DND-41 (cell line): Measurements from ENCODE around the gene MAGEB4.

Experiments used
- ATAC-seq: fragments of 200-7000 bp; cut with Tn5 transposase; 3 replicates; pipeline ENCODE4 v1.9.1; 2021; ENCODE audit warnings: low read depth; ENCODE audit not compliant: insufficient read depth
- DNase-seq: peaks from one replicate; pipeline ENCODE4 v3.0.0-alpha.2; 2020
- H2AFZ ChIP-seq: 2 replicates; pipeline ENCODE4 v1.6.0; 2012; ENCODE audit warnings: low read depth, low read length
- H3K27ac ChIP-seq: 2 replicates; pipeline ENCODE4 v1.5.1; 2012; ENCODE audit warnings: low read length, inconsistent platforms
- H3K27me3 ChIP-seq: fragments of 200-600 bp; sonication (generic); 2 replicates; pipeline ENCODE4 v1.6.0; 2012; ENCODE audit warnings: low read length, mild to moderate bottlenecking, inconsistent platforms; ENCODE audit not compliant: insufficient read depth, poor library complexity
- H3K36me3 ChIP-seq: 2 replicates; pipeline ENCODE4 v1.5.1; 2012; ENCODE audit warnings: low read length, inconsistent platforms; ENCODE audit not compliant: insufficient read depth
- H3K4me1 ChIP-seq: 2 replicates; pipeline ENCODE4 v1.5.1; 2012; ENCODE audit warnings: mild to moderate bottlenecking, low read length; ENCODE audit not compliant: insufficient read depth
- H3K4me2 ChIP-seq: 2 replicates; pipeline ENCODE4 v1.6.0; 2012; ENCODE audit warnings: mild to moderate bottlenecking, moderate library complexity, low read length, inconsistent platforms; ENCODE audit not compliant: insufficient read depth
- H3K4me3 ChIP-seq, 2 experiments: fragments of 200-600 bp in 1 of 2; shearing (Covaris generic) in 1 of 2; 2 replicates each; pipeline ENCODE4 v1.5.1; 2012 to 2016; ENCODE audit warnings: inconsistent platforms in 2 of 2, low read length in 2 of 2, mild to moderate bottlenecking in 2 of 2, low read depth in 1 of 2, moderate library complexity in 1 of 2
- H3K79me2 ChIP-seq: 2 replicates; pipeline ENCODE4 v1.6.0; 2012; ENCODE audit warnings: low read length, inconsistent platforms; ENCODE audit not compliant: insufficient read depth
- H3K9ac ChIP-seq: 2 replicates; pipeline ENCODE4 v1.6.0; 2012; ENCODE audit warnings: low read depth, mild to moderate bottlenecking, inconsistent platforms, low read length, moderate library complexity
- H3K9me3 ChIP-seq: 2 replicates; pipeline ENCODE4 v1.5.1; 2012; ENCODE audit warnings: low read length, moderate library complexity, mild to moderate bottlenecking, inconsistent platforms; ENCODE audit not compliant: insufficient read depth, severe bottlenecking
- H4K20me1 ChIP-seq: 2 replicates; pipeline ENCODE4 v1.6.0; 2012; ENCODE audit warnings: low read length; ENCODE audit not compliant: insufficient read depth
- EZH2 ChIP-seq: IDR thresholded peaks from 3 replicates; pipeline ENCODE4 v1.6.1; 2012; ENCODE audit warnings: borderline replicate concordance, low read depth, mild to moderate bottlenecking, moderate library complexity, low read length, inconsistent platforms; ENCODE audit not compliant: severe bottlenecking
- TF ChIP-seq, protein P1 (sequence below): IDR thresholded peaks from 2 replicates; pipeline ENCODE4 v1.5.1; 2012; ENCODE audit warnings: borderline replicate concordance, low read length, moderate library complexity, mild to moderate bottlenecking; ENCODE audit not compliant: poor library complexity, severe bottlenecking; ENCODE audit errors: extremely low read depth

Gene MAGEB4

DNA sequence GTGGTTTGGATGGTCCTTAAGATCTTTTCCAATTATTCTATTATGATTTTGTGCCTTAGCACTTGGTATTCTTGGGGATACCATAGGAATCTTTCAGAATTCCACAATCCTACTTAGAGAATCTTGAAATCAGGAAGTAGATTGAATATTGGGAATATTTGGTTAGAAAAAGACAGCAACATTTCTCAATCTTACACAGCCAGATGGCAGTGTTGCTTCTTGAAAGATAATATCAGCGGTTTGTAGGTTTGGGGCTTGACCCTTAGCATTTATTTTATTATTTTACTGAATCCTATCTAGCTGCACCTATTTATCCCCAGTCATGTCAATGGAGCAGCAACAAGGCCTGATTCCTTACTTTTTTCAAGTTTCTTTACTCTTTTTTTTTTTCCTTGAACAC lies 33.7 kb downstream of the MAGEB4 start:
- ATAC-seq (no peak), DNase-seq (no peak)
- Histone ChIP-seq H3K9me3 (no peaks in the 10 kb centered on the region), H3K4me2 (no peak overlapping the region), H3K27ac (no peak overlapping the region), H3K79me2 (no peaks in the 10 kb centered on the region), H2AFZ (no peak overlapping the region), H3K36me3 (no peaks in the 10 kb centered on the region), H3K27me3 (no peaks in the 10 kb centered on the region), H3K4me1 (peaks cover 9% of the 10 kb centered on the region), H3K9ac (no peak overlapping the region), H3K4me3 (no peak overlapping the region), H4K20me1 (no peaks in the 10 kb centered on the region)
- TF ChIP-seq, protein P1, sequence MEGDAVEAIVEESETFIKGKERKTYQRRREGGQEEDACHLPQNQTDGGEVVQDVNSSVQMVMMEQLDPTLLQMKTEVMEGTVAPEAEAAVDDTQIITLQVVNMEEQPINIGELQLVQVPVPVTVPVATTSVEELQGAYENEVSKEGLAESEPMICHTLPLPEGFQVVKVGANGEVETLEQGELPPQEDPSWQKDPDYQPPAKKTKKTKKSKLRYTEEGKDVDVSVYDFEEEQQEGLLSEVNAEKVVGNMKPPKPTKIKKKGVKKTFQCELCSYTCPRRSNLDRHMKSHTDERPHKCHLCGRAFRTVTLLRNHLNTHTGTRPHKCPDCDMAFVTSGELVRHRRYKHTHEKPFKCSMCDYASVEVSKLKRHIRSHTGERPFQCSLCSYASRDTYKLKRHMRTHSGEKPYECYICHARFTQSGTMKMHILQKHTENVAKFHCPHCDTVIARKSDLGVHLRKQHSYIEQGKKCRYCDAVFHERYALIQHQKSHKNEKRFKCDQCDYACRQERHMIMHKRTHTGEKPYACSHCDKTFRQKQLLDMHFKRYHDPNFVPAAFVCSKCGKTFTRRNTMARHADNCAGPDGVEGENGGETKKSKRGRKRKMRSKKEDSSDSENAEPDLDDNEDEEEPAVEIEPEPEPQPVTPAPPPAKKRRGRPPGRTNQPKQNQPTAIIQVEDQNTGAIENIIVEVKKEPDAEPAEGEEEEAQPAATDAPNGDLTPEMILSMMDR: peak; percentile 14
- no peak for TF ChIP-seq EZH2

DNA sequence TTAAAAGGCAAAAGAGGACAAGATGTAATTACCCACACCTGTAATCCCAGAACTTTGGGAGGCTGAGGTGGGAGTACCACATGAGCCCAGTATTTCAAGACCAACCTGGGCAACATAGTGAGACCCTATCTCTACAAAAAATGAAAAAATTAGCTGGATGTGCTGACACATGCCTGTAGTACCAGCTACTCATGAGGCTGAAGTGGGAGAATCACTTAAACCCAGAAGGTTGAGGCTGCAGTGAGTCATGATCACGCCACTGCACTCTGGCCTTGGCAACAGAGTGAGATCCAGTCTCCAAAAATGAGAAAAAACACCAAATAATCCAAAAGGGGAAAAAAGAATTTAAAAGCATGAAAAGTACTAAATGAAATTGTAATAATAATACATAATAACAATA lies 36.6 kb downstream of the MAGEB4 start:
- no peaks in the 10 kb centered on the region for H4K20me1 ChIP-seq
- H3K27me3 ChIP-seq: no peaks in the 10 kb centered on the region
- TF ChIP-seq, protein P1: no peak
- no peak for TF ChIP-seq EZH2
- no peaks in the 10 kb centered on the region for H3K36me3 ChIP-seq
- no peak overlapping the region for H3K4me3 ChIP-seq
- H2AFZ ChIP-seq: no peak overlapping the region
- H3K4me1 ChIP-seq: peaks cover 12% of the 10 kb centered on the region
- ATAC-seq (no peak), DNase-seq (no peak)
- H3K79me2 ChIP-seq: no peaks in the 10 kb centered on the region
- no peak overlapping the region for H3K27ac ChIP-seq
- H3K9me3 ChIP-seq: no peaks in the 10 kb centered on the region
- no peak overlapping the region for H3K4me2 ChIP-seq
- H3K9ac ChIP-seq: no peak overlapping the region

DNA sequence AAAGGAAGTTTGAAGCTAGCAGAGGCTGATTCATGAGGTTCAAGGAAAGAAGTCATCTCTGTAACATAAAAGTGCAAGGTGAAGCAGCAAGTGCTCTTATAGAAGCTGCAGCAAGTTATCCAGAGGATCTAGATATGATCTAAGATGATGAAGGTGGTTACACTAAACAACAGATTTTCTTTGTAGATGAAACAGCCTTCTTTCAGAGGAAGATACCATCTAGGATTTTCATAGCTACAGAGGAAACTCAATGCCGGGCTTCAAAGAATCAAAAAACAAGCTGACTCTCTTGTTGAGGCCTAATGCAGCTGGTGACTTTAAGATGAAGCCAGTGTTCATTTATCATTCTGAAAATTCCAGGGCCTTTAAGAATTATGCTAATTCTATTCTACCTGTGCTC lies 38.6 kb downstream of the MAGEB4 start:
- Histone ChIP-seq H3K9me3 (no peaks in the 10 kb centered on the region), H3K9ac (no peak overlapping the region), H3K4me2 (peak overlapping the region; percentile 31; the same call in 1 of the 2 replicates), H3K4me1 (peaks cover 12% of the 10 kb centered on the region), H3K27me3 (no peaks in the 10 kb centered on the region), H2AFZ (no peak overlapping the region), H3K27ac (no peak overlapping the region), H3K79me2 (no peaks in the 10 kb centered on the region), H3K4me3 (no peak overlapping the region), H3K36me3 (no peaks in the 10 kb centered on the region), H4K20me1 (no peaks in the 10 kb centered on the region)
- DNase-seq: peak; percentile 15
- TF ChIP-seq, protein P1: no peak
- no peak for TF ChIP-seq EZH2
- peak; percentile 95 for ATAC-seq

DNA sequence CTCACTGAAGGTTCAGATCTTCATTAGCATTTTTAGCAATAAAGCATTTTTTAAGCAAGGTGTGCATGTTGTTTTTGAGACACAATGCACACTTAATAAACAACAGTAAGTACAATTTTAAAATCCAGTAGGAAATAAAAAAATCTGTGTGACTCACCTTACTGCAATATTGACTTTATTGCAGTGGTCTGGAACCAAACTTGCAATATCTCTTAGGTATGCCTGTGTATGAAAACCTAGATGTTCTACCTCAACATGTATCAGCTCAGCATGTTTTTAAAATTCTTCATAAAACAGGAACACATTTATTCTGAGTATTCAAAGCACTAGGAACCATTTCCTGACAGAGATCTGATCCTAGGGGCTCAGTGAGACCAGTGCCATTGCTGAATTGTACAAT lies 40.7 kb downstream of the MAGEB4 start:
- Histone ChIP-seq H3K27ac (no peak overlapping the region), H3K4me1 (peaks cover 12% of the 10 kb centered on the region), H3K79me2 (no peaks in the 10 kb centered on the region), H3K4me3 (no peak overlapping the region), H3K9me3 (no peaks in the 10 kb centered on the region), H3K9ac (no peak overlapping the region), H3K4me2 (no peak overlapping the region), H4K20me1 (no peaks in the 10 kb centered on the region), H2AFZ (no peak overlapping the region), H3K27me3 (no peaks in the 10 kb centered on the region), H3K36me3 (no peaks in the 10 kb centered on the region)
- ATAC-seq (no peak), DNase-seq (no peak)
- no peak for TF ChIP-seq EZH2
- TF ChIP-seq, protein P1: no peak
